Kidney (tissue), 14 donors: ENCODE data around the gene SPIC. TPM values are rescaled to one million over a fixed set of nuclear protein-coding genes. Genes with fewer than 3 reads are reported as not detected.
"Not testable (repeated sequence)": the region's sequence is repeated elsewhere in the genome, so short reads cannot be mapped to it uniquely, and the experiment has no call there.

ENCODE experiments used
- DNase-seq, 5 donors: peaks; one replicate each; pipeline ENCODE4 v3.0.0-alpha.2; 2013 to 2020
- FAIRE-seq: peaks from 2 replicates; lab custom pipeline; 2012; peaks lifted over from hg19 to GRCh38; lab: Jason Lieb, UNC
- H3K27ac ChIP-seq, 2 donors: one replicate each; pipeline ENCODE4 v1.7.0; 2013; ENCODE audit warnings: low read depth in 2 of 2, low read length in 2 of 2, inconsistent platforms in 1 of 2
- H3K27me3 ChIP-seq: one replicate; pipeline ENCODE4 v1.7.1; 2013; ENCODE audit warnings: low read length, inconsistent platforms; ENCODE audit not compliant: control insufficient read depth, insufficient read depth
- H3K36me3 ChIP-seq, 3 donors: one replicate each; pipeline versions ENCODE4 v1.7.0 to v1.7.1; 2013; ENCODE audit warnings: low read length in 3 of 3, control low read depth in 1 of 3, inconsistent platforms in 1 of 3; ENCODE audit not compliant: insufficient read depth in 3 of 3, control insufficient read depth in 2 of 3
- H3K4me1 ChIP-seq, 3 donors: one replicate each; pipeline versions ENCODE4 v1.7.0 to v1.7.1; 2013; ENCODE audit warnings: low read length in 3 of 3, inconsistent platforms in 1 of 3, low read depth in 1 of 3; ENCODE audit not compliant: control insufficient read depth in 2 of 3, insufficient read depth in 2 of 3
- H3K4me3 ChIP-seq, 3 donors: one replicate each; pipeline versions ENCODE4 v1.7.0 to v1.8.1; 2013; ENCODE audit warnings: low read length in 3 of 3, control low read depth in 1 of 3, inconsistent platforms in 1 of 3
- H3K9ac ChIP-seq, 3 donors: one replicate each; pipeline versions ENCODE4 v1.7.0 to v1.7.1; 2013; ENCODE audit warnings: low read length in 3 of 3, control low read depth in 1 of 3, inconsistent platforms in 1 of 3
- H3K9me3 ChIP-seq, 3 donors: one replicate each; pipeline versions ENCODE4 v1.7.0 to v1.7.1; 2013; ENCODE audit warnings: low read length in 3 of 3, control low read depth in 1 of 3, inconsistent platforms in 1 of 3; ENCODE audit not compliant: control insufficient read depth in 2 of 3, insufficient read depth in 1 of 3
- CTCF ChIP-seq: IDR thresholded peaks from 3 replicates; pipeline ENCODE4 v1.5.1; 2012; ENCODE audit warnings: mild to moderate bottlenecking, moderate library complexity, borderline replicate concordance; ENCODE audit not compliant: insufficient read depth; ENCODE audit errors: extremely low read depth
- intact Hi-C: fragments of 100-400 bp; cut with DNase I; formaldehyde crosslinking; loops from one replicate; pipeline ENCODE4 v1.11.1; 2022
- polyA plus RNA-seq: library from polyadenylated mRNA; stranded (reverse); fragments of 350-450 nt; fragmentation: Illumina TruSeq; extraction: RNeasy Lipid Tissue Mini Kit (QIAGEN cat#74804); gene quantifications from one replicate; pipeline ENCODE4 v1.2.3, GENCODE V29; 2014; ENCODE audit warnings: low read depth, low replicate concordance; ENCODE audit not compliant: insufficient read depth
- total RNA-seq: library from RNA; stranded (reverse); fragmentation: NEBNext Ultra II Directional; extraction: Animal tissue kit (Norgen Biotek cat#: 25700); gene quantifications from one replicate; pipeline ENCODE4 v1.2.1, GENCODE V29; 2021
- donor health status: control.
- donor health status: control.
- donor health status: control.
- donor health status: control.
- donor health status: control.
- donor health status: DM: yes; HTN: yes; CAD: no.
- donor health status: Normal renal cell carcinoma (clear cell type).

The SPIC gene
- total and polyA plus RNA-seq, 2 donors from 2014 or later: 0.44 TPM; not detected in 1

GRCh38 chr12:101459642-101460346 is 15.3 kb upstream of the SPIC start:
- TF ChIP-seq CTCF: no peak
- no peaks in the 10 kb centered on the region for H3K36me3 ChIP-seq
- no peak overlapping the region for H3K9ac ChIP-seq
- H3K9me3 ChIP-seq: no peaks in the 10 kb centered on the region
- H3K4me3 ChIP-seq: no peak overlapping the region
- no peaks in the 10 kb centered on the region for H3K4me1 ChIP-seq
- no peaks in the 10 kb centered on the region for H3K27me3 ChIP-seq
- FAIRE-seq (no peak), DNase-seq (no peak)
- intact Hi-C loops: no loop called here
- H3K27ac ChIP-seq: no peak overlapping the region

GRCh38 chr12:101468948-101469347 is 6.2 kb upstream of the SPIC start:
- DNase-seq (no peak), FAIRE-seq (no peak)
- Histone ChIP-seq H3K4me1 (no peaks in the 10 kb centered on the region), H3K27ac (no peak overlapping the region), H3K9ac (no peak overlapping the region), H3K9me3 (no peaks in the 10 kb centered on the region), H3K4me3 (no peak overlapping the region), H3K36me3 (no peaks in the 10 kb centered on the region), H3K27me3 (no peaks in the 10 kb centered on the region)
- intact Hi-C loops: no loop called here
- TF ChIP-seq CTCF: no peak

- TF ChIP-seq CTCF: no peak
- FAIRE-seq: no peak
- Histone ChIP-seq H3K9me3 (no peaks in the 10 kb centered on the region), H3K4me3 (no peak overlapping the region), H3K4me1 (no peaks in the 10 kb centered on the region), H3K9ac (no peak overlapping the region), H3K36me3 (no peaks in the 10 kb centered on the region), H3K27ac (no peak overlapping the region), H3K27me3 (no peaks in the 10 kb centered on the region)
- intact Hi-C loops: no loop called here
- DNase-seq: no peak
Observed at GRCh38 chr12:101470939-101471338, 4.2 kb upstream of the SPIC start.

- H3K9me3 ChIP-seq, H3K4me3 ChIP-seq, H3K4me1 ChIP-seq, intact Hi-C loops, FAIRE-seq, H3K36me3 ChIP-seq, H3K27ac ChIP-seq, H3K9ac ChIP-seq, DNase-seq, H3K27me3 ChIP-seq: not testable (repeated sequence)
Observed at GRCh38 chr12:101471878-101472277, 3.3 kb upstream of the SPIC start.
